A549 (cell line): Measurements from ENCODE around the gene ANTKMT. TPM values are rescaled to one million over a fixed set of nuclear protein-coding genes. Genes with fewer than 3 reads are reported as not detected.
A peak's percentile ranks its signal among the peaks of the same experiment; 100 is the strongest.

ENCODE experiments used
- ATAC-seq, 2 experiments: fragments of 200-7000 bp in 1 of 2; fragments of >200 bp in 1 of 2; cut with Nextera tagmentation in 1 of 2; cut with Tn5 transposase in 1 of 2; 3 replicates each; pipeline versions ENCODE4 v1.8.0 to v1.9.1; 2018 to 2020; ENCODE audit warnings: mild to moderate bottlenecking in 1 of 2, moderate library complexity in 1 of 2
- CTCF ChIA-PET: fragments of 300-600 bp; sonication (Branson Sonifier 250); formaldehyde crosslinking; extraction: SDS; loops from one replicate; lab custom pipeline; 2021; ENCODE audit warnings: antibody characterized with exemption, inconsistent platforms; lab: Yijun Ruan, JAX
- POLR2A ChIA-PET: fragments of 350-600 bp; formaldehyde crosslinking; extraction: SDS; loops from one replicate; lab custom pipeline; 2021; ENCODE audit warnings: antibody characterized with exemption, inconsistent platforms; lab: Yijun Ruan, JAX
- DNase-seq, 2 experiments: peaks; one replicate each; pipeline versions ENCODE4 v3.0.0 to v3.0.0-alpha.2; 2011 to 2016; ENCODE audit warnings: low read depth in 1 of 2, low spot score in 1 of 2
- FAIRE-seq: peaks from 2 replicates; lab custom pipeline; 2011; peaks lifted over from hg19 to GRCh38; lab: Jason Lieb, UNC
- H3K27ac ChIP-seq, 2 experiments: fragments of >200 bp; sonication (Bioruptor Twin); formaldehyde crosslinking; 3 replicates each; pipeline ENCODE4 v1.5.1; 2016 to 2017
- H3K4me1 ChIP-seq: fragments of >200 bp; sonication (Bioruptor Twin); formaldehyde crosslinking; 3 replicates; pipeline ENCODE4 v1.6.1; 2016
- H3K4me2 ChIP-seq: fragments of >200 bp; sonication (Bioruptor Twin); formaldehyde crosslinking; 3 replicates; pipeline ENCODE4 v1.6.1; 2016
- H3K4me3 ChIP-seq: fragments of >200 bp; sonication (Bioruptor Twin); formaldehyde crosslinking; 3 replicates; pipeline ENCODE4 v1.5.1; 2016
- H3K9me3 ChIP-seq: fragments of >200 bp; sonication (Bioruptor Twin); formaldehyde crosslinking; 3 replicates; pipeline ENCODE4 v1.6.1; 2016
- BHLHE40 ChIP-seq: IDR thresholded peaks from 2 replicates; pipeline ENCODE4 v1.6.1; 2012; ENCODE audit warnings: low read depth, low read length, inconsistent platforms
- CBX2 ChIP-seq: fragments of 200-600 bp; sonication (generic); IDR thresholded peaks from 2 replicates; pipeline ENCODE4 v1.6.1; 2016; ENCODE audit warnings: low read depth, mild to moderate bottlenecking, borderline replicate concordance
- CBX8 ChIP-seq: fragments of 200-600 bp; sonication (generic); IDR thresholded peaks from 2 replicates; pipeline ENCODE4 v1.6.1; 2016
- CHD4 ChIP-seq: fragments of 200-600 bp; sonication (generic); IDR thresholded peaks from 2 replicates; pipeline ENCODE4 v1.6.1; 2016; ENCODE audit warnings: antibody characterized with exemption, mild to moderate bottlenecking, borderline replicate concordance
- EHMT2 ChIP-seq: fragments of 200-600 bp; sonication (generic); IDR thresholded peaks from 2 replicates; pipeline ENCODE4 v1.6.1; 2016; ENCODE audit warnings: antibody characterized with exemption, low read depth, mild to moderate bottlenecking, moderate library complexity
- EP300 ChIP-seq, 2 experiments: fragments of >200 bp; sonication (Bioruptor Twin); formaldehyde crosslinking; IDR thresholded peaks; 2 replicates in 1 of 2; 3 replicates in 1 of 2; pipeline ENCODE4 v1.6.1; 2016 to 2017
- FOSB ChIP-seq: fragments of 250-450 bp; sonication (Bioruptor Pico); IDR thresholded peaks from 2 replicates; pipeline ENCODE4 v1.5.0; 2020; ENCODE audit warnings: mild to moderate bottlenecking, moderate library complexity
- JUN ChIP-seq, 2 experiments: fragments of >200 bp; sonication (Bioruptor Twin); formaldehyde crosslinking; IDR thresholded peaks; 2 replicates in 1 of 2; 3 replicates in 1 of 2; pipeline ENCODE4 v1.6.1; 2016 to 2017
- JUNB ChIP-seq: fragments of >200 bp; sonication (Bioruptor Twin); formaldehyde crosslinking; IDR thresholded peaks from 2 replicates; pipeline ENCODE4 v1.6.1; 2016
- KDM1A ChIP-seq: fragments of 200-600 bp; sonication (generic); IDR thresholded peaks from 2 replicates; pipeline ENCODE4 v1.6.1; 2016; ENCODE audit warnings: low read depth, mild to moderate bottlenecking
- MAZ ChIP-seq: fragments of 150-350 bp; IDR thresholded peaks from 2 replicates; pipeline ENCODE4 v1.6.1; 2014; ENCODE audit warnings: antibody characterized with exemption, low read depth, low read length, borderline replicate concordance
- NFE2L2 ChIP-seq: fragments of 150-350 bp; conservative IDR thresholded peaks from 2 replicates; pipeline ENCODE4 v1.6.1; 2014; ENCODE audit warnings: low read length
- NR3C1 ChIP-seq: fragments of >200 bp; sonication (Bioruptor Twin); formaldehyde crosslinking; IDR thresholded peaks from 3 replicates; pipeline ENCODE4 v1.6.1; 2017
- POLR2A ChIP-seq: IDR thresholded peaks from 2 replicates; pipeline ENCODE4 v1.6.1; 2012; ENCODE audit warnings: mild to moderate bottlenecking, low read length
- RARB ChIP-seq: fragments of 250-450 bp; sonication (Bioruptor Pico); IDR thresholded peaks from 2 replicates; pipeline ENCODE4 v1.8.0; 2021; ENCODE audit warnings: mild to moderate bottlenecking, moderate library complexity
- TFCP2L1 ChIP-seq: fragments of 250-450 bp; sonication (Bioruptor Pico); IDR thresholded peaks from 2 replicates; pipeline ENCODE4 v1.5.0; 2021; ENCODE audit warnings: mild to moderate bottlenecking
- ZFP36 ChIP-seq: fragments of 450-650 bp; IDR thresholded peaks from 2 replicates; pipeline ENCODE4 v1.6.1; 2014; ENCODE audit warnings: borderline replicate concordance; ENCODE audit not compliant: partially characterized antibody
- WGBS: methylation state at CpG from one replicate; pipeline ENCODE4 v1.1.6; 2017; ENCODE audit errors: missing lambda C conversion rate; 5-methylcytosine and 5-hydroxymethylcytosine counted together
- polyA plus RNA-seq, 4 experiments: library from polyadenylated mRNA; depleted of rRNA in 3 of 4; stranded (reverse); fragments of >200 nt; fragmentation: RNase III in 1 of 4; extraction: RNeasy Plus Mini Kit Qiagen cat#74134 plus additional on column Dnase treatment in 1 of 4; gene quantifications; 2 replicates in 3 of 4; 3 replicates in 1 of 4; pipeline ENCODE4 v1.2.3, GENCODE V29; 2011 to 2017
- TF ChIP-seq, protein P1 (sequence below): fragments of 250-450 bp; sonication (Bioruptor Pico); IDR thresholded peaks from 2 replicates; pipeline ENCODE4 v1.5.0; 2021; ENCODE audit warnings: mild to moderate bottlenecking, moderate library complexity, borderline replicate concordance
- TF ChIP-seq, protein P2 (sequence below): fragments of 200-600 bp; sonication (generic); IDR thresholded peaks from 2 replicates; pipeline ENCODE4 v1.6.1; 2016; ENCODE audit warnings: antibody characterized with exemption, mild to moderate bottlenecking, moderate library complexity
- TF ChIP-seq, protein P3 (sequence below): fragments of >200 bp; sonication (Bioruptor Twin); formaldehyde crosslinking; IDR thresholded peaks from 3 replicates; pipeline ENCODE4 v1.6.1; 2016
- TF ChIP-seq, protein P4 (sequence below): IDR thresholded peaks from 2 replicates; pipeline ENCODE4 v1.6.1; 2012

Gene ANTKMT
- polyA plus RNA-seq, 2 of the 4 experiments (the other 2 are of a cell fraction): 11.9 to 55.8 TPM

DNA sequence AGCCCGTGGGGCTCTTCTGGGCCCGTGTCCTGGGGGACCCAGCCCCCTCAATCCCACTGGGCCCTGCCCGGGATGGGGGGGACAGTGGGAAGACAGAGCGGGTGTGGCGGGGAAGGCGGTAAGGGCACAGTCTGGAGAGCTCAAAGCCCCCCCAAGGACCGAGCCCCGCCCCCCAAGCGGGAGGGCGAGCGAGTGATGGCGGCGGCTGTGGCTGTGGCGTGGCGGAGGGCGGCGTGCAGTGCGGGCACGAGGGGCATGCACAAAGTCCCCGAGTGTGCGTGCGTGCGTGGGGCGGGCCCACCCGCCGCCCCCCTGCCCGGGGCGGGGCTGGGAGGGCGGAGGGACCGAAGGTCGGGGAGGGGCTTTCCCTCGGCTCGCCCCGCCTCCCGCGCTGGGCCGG, 27.2 kb upstream of the ANTKMT start:
- Histone ChIP-seq H3K27ac (no peak overlapping the region), H3K4me2 (peak overlapping the region; percentile 91), H3K4me1 (peaks cover 25% of the 10 kb centered on the region; the same call in 2 of the 3 replicates), H3K4me3 (no peak overlapping the region), H3K9me3 (no peaks in the 10 kb centered on the region)
- ChIA-PET POLR2A (no interaction called here), CTCF (interaction anchor here (1.8 to 2.3 kb wide), 3 partner anchors 17 to 22 kb away, joined by 5 to 13 read pairs (median 5); no protein-coding TSS in a partner anchor)
- 88% methylated on average over 17 of the region's 37 CpGs for WGBS
- FAIRE-seq (no peak), DNase-seq (no peak), ATAC-seq (no peak)
- TF ChIP-seq CBX2: no peak
- TF ChIP-seq TFCP2L1 (CRISPR knock-in tag): no peak
- TF ChIP-seq RARB (CRISPR knock-in tag): no peak
- TF ChIP-seq NR3C1: no peak
- no peak for TF ChIP-seq MAZ
- TF ChIP-seq, protein P1, sequence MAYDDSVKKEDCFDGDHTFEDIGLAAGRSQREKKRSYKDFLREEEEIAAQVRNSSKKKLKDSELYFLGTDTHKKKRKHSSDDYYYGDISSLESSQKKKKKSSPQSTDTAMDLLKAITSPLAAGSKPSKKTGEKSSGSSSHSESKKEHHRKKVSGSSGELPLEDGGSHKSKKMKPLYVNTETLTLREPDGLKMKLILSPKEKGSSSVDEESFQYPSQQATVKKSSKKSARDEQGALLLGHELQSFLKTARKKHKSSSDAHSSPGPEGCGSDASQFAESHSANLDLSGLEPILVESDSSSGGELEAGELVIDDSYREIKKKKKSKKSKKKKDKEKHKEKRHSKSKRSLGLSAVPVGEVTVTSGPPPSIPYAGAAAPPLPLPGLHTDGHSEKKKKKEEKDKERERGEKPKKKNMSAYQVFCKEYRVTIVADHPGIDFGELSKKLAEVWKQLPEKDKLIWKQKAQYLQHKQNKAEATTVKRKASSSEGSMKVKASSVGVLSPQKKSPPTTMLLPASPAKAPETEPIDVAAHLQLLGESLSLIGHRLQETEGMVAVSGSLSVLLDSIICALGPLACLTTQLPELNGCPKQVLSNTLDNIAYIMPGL (CRISPR knock-in tag): no peak

DNA sequence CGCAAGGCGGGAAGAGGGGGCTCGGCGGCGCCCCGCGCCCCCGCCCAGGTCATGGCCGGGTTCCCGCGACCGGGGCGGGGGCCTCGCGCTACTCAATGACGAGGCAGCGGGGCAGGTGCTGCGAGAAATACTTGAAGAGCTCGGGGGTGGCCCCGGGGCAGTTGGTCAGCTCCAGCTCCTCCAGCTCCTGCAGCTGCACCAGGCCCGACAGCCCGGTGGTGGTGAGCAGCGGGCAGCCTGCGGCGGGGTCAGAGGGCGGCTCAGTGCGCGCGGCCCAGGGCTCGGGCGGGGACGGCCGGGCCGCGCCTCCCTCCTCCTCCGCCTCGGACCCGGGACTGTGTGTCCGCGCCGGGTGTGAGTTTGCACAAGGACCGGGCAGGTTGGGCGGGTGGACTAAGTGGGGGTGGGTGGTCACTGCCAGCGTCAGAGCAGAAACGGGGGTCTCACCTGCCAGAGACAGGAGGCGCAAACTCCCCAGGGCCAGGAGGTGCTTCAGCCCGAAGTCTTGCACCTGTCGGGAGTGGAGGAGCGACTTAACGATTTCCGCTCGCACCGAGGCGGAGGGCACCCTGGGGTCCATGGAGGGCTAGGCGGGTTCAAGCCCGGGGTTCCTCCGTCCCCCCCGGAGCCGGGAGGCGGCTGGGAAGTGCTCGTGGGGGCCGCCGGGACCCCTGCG, 26.6 kb upstream of the ANTKMT start:
- H3K27ac ChIP-seq: peak overlapping the region in 1 of 2 experiments; percentile 76; a peak in 3 of 6 replicates

More for the DNA sequence above, 26.6 kb upstream of the ANTKMT start:
- H3K4me1 ChIP-seq: peaks cover 22% of the 10 kb centered on the region; the same call in 2 of the 3 replicates
- no peak for ATAC-seq
- no peak for FAIRE-seq
- TF ChIP-seq POLR2A (no peak), CBX8 (no peak), EP300 (IDR thresholded peaks at IDR 0.05) (no peak), KDM1A (no peak), EHMT2 (no peak), BHLHE40 (no peak), FOSB (CRISPR knock-in tag) (no peak), ZFP36 (no peak), CHD4 (no peak), NFE2L2 (no peak), JUNB (no peak), JUN (IDR thresholded peaks at IDR 0.05) (no peak)
- TF ChIP-seq, protein P2, sequence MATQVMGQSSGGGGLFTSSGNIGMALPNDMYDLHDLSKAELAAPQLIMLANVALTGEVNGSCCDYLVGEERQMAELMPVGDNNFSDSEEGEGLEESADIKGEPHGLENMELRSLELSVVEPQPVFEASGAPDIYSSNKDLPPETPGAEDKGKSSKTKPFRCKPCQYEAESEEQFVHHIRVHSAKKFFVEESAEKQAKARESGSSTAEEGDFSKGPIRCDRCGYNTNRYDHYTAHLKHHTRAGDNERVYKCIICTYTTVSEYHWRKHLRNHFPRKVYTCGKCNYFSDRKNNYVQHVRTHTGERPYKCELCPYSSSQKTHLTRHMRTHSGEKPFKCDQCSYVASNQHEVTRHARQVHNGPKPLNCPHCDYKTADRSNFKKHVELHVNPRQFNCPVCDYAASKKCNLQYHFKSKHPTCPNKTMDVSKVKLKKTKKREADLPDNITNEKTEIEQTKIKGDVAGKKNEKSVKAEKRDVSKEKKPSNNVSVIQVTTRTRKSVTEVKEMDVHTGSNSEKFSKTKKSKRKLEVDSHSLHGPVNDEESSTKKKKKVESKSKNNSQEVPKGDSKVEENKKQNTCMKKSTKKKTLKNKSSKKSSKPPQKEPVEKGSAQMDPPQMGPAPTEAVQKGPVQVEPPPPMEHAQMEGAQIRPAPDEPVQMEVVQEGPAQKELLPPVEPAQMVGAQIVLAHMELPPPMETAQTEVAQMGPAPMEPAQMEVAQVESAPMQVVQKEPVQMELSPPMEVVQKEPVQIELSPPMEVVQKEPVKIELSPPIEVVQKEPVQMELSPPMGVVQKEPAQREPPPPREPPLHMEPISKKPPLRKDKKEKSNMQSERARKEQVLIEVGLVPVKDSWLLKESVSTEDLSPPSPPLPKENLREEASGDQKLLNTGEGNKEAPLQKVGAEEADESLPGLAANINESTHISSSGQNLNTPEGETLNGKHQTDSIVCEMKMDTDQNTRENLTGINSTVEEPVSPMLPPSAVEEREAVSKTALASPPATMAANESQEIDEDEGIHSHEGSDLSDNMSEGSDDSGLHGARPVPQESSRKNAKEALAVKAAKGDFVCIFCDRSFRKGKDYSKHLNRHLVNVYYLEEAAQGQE: no peak
- TF ChIP-seq, protein P3, sequence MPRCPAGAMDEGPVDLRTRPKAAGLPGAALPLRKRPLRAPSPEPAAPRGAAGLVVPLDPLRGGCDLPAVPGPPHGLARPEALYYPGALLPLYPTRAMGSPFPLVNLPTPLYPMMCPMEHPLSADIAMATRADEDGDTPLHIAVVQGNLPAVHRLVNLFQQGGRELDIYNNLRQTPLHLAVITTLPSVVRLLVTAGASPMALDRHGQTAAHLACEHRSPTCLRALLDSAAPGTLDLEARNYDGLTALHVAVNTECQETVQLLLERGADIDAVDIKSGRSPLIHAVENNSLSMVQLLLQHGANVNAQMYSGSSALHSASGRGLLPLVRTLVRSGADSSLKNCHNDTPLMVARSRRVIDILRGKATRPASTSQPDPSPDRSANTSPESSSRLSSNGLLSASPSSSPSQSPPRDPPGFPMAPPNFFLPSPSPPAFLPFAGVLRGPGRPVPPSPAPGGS: no peak
- TF ChIP-seq, protein P4, sequence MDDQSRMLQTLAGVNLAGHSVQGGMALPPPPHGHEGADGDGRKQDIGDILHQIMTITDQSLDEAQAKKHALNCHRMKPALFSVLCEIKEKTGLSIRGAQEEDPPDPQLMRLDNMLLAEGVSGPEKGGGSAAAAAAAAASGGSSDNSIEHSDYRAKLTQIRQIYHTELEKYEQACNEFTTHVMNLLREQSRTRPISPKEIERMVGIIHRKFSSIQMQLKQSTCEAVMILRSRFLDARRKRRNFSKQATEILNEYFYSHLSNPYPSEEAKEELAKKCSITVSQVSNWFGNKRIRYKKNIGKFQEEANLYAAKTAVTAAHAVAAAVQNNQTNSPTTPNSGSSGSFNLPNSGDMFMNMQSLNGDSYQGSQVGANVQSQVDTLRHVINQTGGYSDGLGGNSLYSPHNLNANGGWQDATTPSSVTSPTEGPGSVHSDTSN: no peak
- 22% methylated on average over 20 of the region's 64 CpGs for WGBS
- DNase-seq: no peak
- H3K4me2 ChIP-seq: peak overlapping the region; percentile 91
- H3K4me3 ChIP-seq: peak overlapping the region; percentile 37
- H3K9me3 ChIP-seq: no peaks in the 10 kb centered on the region
- ChIA-PET CTCF (interaction anchor here (1.0 to 2.1 kb wide), 4 partner anchors 13 to 91 kb away, joined by 4 to 5 read pairs (median 4); no protein-coding TSS in a partner anchor), POLR2A (no interaction called here)
